ENCODE data around the gene FBXL17.

- TF ChIP-seq POLR2A (IDR thresholded peaks at IDR 0.05) (no peak), CTCF (IDR thresholded peaks at IDR 0.05) (no peak)
These were observed 505.0 kb downstream of the FBXL17 start for GRCh38 chr5:107876906-107877305.

Measured in breast epithelium (tissue), 3 donors.